GM19193 (cell line): Measurements from ENCODE around the gene S100A2.

Source experiments
- POLR2A ChIP-seq: IDR thresholded peaks from 4 replicates; pipeline ENCODE4 v1.6.1; 2011; ENCODE audit not compliant: insufficient read depth, insufficient read length; ENCODE audit errors: extremely low read depth

The S100A2 gene

DNA sequence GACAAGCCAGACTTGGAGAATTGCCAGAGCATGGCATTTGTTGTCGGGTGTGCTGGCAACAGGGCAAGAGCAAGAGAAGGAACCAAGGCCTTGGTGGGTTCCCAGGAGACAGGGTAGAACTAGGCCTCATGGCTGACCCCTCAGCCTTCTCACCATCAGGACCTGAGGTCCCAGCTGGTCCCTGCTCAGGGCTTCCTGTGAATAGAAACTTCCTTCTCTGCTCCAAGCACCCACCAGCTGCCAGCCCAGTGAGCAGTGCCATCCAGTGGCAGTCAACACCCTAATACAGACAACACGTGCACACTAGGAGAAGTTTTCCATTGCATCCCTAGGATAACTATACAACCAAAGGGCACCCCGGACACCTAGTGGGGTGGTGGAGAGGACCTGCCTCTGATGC is 52.6 kb downstream of the S100A2 start:
- no peak for TF ChIP-seq POLR2A
